Activated T-cell treated with anti-CD3 and anti-CD28 coated beads for 48 hours (primary cell): Measurements from ENCODE around the gene MACROD1.

ENCODE experiments used
- DNase-seq: peaks from one replicate; pipeline ENCODE4 v3.0.0-alpha.2; 2020; ENCODE audit warnings: low read depth

MACROD1 gene

DNA sequence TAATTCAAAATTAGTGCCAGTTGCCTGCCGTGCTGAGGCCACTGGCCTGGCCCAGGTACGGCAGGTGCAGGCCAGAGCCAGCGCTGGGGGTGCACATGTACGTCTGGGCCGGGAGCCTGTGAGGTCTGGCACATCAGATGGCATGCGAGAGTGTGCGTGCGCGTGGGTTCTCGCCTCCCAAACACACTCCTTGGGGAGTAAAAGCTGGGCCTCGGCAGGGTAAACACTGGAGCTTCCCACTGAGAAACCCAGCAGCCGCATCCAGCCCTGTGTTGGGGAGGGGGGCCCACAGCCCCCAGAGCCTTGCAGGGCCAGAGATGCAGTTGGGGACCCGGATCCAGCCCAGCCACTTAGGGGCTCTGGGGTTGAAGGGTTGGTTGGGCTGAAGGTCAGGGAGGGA, 92.4 kb downstream of the MACROD1 start:
- no peak for DNase-seq

DNA sequence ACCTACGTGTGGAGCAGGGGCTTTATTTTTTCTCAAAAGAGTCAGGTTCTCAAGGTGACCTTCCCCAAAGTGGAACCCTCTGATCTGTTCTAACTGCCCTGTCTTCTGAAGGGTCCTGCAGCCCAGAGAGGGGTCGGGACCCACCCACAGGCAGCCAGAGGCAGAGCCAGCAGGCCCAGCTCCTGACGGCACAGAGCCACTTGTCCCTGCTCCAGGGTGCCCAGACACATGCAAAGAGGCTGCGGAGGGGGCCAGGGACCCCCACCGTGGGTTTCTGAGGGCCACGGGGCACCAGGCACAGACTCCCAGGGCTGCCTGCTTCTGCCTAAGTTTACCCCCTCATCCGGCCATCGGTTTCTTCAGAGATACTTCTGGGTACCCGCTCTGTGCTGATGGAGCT, 93.0 kb downstream of the MACROD1 start:
- DNase-seq = no peak

DNA sequence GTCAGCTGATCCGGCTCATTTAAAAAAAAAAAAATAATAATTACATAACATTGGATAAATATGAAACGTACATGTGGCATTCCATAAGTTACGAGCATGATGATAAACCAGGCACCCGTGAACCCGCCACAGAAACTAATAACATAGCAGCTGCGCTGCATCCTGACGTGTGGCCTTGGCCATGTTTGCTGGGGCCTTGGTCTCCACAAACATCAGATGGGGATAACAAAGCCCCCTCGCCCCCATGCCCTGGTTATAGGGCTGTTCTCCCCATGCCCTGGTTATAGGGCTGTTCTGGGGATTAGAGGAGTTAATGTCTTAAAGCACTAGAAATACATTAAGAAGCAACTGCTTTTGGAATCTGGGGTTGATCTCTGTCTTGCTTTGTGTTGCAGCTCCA, 93.5 kb downstream of the MACROD1 start:
- no peak for DNase-seq

DNA sequence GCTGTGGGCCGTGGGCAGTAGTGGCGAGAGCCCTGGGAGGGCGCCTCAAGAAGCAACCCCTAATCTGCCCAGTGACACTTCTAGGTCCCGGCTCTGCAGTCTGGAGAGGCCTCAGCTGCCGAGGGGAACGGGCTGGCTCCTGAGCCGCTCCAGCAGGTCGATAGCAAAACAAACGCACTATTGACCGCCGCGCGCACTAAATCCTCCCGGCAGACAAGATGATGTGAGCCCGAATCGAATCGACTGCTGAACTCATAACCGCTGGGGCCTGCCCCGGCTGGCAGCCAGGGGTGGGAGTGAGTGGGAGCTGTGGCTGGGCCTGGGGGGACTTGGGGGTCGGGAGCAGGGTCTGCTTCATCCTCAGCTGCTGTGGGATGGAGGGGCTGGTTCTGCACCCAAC, 94.1 kb downstream of the MACROD1 start:
- DNase-seq = no peak

DNA sequence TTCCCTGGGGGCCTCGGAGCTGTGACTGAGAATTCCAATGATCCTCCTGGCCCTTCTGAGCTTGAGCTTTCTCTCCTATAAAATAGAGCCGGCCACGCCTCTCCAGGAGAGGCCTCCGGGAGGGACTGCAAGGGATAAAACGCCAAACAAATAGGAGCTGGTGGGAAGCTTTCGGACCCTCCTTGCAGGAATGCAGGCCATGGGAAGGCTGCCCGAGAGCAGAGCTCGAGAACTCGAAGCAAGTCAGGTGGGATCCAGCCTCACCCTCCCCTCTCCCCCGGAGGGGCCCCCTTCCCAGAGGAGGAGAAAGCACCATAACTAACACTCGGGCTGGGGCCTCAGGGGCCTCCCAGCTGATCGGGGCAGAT, 95.6 kb downstream of the MACROD1 start:
- no peak for DNase-seq

DNA sequence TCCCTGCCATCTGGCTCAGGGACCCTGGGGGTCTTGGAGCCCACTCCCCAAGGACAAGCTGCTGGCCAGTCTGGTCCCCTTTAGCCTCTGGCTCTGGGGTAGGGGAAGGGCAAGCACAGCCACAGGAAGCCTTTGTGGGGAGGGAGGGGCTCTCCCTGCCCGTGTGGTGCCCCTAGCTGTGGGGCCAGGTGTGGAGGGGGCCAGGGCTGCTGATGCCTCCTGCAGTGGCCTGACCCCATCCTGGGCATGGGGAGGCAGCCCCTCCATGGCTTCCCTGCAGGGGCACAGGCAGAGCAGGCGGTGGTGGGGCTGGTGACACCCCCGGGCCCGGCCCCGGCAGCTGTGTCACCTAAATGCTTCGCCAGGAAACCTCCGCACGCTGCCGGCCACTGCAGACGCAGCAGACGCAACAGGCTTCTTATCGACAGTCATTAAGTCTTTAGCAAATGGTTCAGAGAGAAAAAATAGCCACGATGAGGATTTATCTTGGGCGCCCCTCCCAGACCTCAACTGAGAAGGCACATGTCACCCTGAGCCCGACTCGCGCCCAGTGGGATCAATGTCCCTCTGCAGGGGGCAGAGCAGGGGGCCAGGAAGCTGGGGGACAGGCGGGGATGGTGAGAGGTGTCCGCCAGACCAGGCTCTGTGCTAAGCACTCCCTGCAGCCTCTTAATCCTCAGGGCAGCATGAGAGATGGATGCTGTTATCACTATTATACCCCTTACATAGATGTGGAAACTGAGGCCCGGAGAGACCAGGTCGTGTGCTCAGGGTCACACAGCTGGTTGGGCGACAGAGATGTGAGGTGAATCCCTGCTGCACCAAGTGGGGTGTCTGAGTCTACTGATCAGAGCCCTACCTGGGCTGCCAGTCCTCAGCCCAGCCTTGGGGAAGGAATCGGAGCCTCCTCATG, 96.3 kb downstream of the MACROD1 start:
- no peak for DNase-seq

DNA sequence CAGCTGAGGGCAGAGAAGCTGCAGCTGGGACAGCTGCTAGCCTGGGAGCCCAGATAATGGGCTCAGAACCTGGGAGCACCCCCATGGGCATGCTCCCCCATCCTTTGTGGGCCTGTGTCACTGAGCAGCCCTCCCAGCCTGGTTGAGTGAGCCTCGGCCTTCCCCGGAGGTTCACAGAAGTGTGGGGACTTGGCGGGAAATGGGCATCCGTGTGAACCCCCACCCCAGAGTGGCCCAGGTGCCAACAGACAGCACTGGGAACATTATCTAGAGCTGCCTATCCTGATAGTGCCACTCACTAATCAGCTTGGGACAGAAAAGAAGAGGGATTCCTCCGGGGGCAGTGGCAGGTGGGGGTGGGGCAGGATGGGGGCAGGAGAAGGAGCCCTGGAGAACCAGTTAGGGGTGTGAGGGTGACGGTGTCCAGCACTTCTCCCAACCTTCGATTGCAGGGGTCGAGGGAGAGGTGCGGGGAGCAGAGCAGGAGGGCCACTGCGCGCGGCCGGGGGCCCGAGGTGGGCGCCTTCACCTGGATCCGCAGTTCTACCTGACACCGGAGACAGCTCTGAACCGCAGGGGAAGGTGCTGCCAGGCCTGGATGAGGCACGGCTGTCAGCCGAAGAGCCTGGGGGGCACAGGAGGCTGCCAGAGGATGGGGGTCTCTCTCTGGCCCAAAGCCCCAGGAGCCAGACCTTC, 97.1 kb downstream of the MACROD1 start:
- no peak for DNase-seq

DNA sequence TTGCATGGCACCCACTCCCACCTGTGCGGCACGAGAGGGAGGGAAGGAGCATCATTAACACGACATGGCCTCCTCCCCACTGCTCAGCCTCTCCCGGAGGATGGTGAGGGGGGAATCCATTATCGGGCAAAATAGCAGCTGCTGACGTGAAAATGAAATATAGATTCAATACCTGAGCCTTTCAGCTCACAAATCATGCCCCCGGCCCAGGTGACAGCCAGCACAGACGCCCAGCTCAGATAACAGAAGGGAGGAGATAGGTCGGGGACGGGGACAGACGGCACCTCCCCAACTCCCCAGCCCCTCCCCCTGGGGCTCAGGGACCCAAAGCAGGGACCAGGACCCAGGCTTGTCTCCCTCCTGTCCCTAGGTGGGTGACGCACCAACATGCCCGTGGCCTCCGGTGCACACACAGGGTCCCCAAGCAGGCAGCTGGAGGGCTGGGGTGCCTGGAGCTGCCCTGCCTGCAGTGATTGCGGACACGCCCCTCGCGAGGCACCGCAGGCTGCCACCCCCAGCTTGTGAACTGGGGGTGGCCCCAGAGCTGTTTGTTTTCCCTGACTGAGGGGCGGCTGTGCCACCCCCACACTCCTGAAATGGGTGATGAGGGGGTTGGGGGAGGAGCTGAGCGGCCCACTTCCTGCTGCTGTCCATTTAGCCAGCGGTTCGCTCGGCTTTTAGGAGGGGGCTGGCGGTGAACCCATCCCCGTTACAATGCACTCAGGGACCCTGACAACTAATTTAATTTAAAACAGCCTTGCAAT, 98.5 kb downstream of the MACROD1 start:
- DNase-seq = no peak

DNA sequence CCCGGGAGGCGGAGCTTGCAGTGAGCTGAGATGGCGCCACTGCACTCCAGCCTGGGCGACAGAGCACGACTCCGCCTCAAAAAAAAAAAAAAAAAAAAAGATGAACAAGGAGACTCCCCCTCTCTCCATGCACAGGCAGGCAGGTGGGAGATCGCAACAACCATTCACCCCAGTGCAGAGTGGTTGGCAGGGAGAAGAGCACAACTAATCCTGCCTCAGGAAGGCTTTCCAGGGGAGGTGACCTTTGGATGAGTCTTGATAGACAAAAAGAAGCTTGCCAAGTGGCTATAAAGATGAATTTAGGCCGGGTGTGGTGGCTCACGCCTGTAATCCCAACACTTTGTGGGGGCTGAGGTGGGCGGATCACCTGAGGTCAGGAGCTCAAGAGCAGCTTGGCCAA, 100.2 kb downstream of the MACROD1 start:
- DNase-seq = no peak

DNA sequence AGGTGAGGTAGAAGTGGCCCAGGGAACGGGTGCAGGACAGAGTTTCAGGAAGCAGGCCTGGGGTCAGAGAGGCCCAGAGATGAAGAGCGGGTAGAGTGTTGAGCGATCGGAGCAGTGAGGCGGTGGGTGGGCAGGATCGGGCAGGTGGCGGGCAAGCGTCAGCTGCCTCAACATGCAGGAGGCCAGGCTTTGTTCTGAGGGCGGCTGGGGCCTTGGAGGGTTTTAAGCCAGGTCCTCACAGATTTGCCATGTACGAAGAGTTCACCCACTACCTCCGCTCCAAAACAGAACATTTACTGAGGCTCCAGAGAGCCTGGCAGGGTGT, 100.8 kb downstream of the MACROD1 start:
- DNase-seq = no peak

DNA sequence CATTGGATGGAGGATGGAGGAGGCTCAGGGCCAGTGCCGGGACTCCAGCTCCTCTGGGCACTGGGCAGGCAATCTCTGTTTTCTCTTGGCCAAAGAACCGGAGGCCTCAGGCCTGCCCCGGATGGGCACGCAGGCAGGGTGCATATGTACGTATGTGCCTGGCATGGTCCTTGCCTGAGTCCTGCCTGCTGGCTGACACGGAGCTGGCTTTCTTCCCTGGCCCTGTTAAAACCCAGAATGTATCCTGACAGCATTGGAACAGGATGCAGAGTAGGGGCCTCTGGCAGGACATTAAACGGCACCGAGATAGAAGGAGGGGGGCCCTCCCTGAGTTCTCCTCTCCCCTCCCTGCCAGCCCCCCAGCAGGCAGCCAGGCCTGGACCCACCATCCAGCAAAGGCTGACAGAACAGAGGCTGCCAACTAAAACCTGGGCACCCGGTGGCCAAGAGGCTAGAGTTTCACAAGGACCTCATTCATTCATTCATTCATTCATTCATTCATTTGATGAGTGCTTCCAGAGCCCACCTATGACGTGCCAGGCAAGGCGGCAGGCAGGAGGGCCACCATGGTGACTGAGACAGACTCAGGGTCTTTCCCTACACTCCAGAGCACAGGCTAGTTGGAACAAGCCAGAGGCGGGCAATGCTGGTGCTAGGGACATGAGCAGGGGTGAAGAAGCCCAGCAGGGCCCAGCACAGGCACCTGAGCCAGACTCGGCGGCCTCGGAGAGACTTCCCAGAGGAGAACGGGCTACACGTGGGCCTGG, 101.4 kb downstream of the MACROD1 start:
- DNase-seq = no peak

DNA sequence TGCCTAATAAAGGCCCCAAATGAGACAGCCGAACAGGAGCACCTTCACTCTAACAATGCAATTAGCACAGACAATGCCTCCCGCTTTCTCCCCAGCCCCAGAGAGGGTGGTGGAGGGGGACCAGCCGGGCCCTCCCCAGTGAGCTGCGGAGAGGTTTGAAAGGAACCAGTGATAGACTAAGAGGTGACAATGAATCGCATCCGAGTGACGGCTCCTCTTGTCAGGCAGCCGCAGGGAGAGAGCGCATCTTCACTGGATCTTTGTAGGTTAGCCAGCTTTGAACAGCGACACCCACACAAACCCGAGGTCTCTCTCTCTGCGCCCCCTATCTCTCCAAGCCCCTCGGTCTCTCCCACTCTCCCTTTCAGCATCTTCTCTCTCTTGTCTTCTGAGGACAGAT, 102.1 kb downstream of the MACROD1 start:
- DNase-seq = no peak

DNA sequence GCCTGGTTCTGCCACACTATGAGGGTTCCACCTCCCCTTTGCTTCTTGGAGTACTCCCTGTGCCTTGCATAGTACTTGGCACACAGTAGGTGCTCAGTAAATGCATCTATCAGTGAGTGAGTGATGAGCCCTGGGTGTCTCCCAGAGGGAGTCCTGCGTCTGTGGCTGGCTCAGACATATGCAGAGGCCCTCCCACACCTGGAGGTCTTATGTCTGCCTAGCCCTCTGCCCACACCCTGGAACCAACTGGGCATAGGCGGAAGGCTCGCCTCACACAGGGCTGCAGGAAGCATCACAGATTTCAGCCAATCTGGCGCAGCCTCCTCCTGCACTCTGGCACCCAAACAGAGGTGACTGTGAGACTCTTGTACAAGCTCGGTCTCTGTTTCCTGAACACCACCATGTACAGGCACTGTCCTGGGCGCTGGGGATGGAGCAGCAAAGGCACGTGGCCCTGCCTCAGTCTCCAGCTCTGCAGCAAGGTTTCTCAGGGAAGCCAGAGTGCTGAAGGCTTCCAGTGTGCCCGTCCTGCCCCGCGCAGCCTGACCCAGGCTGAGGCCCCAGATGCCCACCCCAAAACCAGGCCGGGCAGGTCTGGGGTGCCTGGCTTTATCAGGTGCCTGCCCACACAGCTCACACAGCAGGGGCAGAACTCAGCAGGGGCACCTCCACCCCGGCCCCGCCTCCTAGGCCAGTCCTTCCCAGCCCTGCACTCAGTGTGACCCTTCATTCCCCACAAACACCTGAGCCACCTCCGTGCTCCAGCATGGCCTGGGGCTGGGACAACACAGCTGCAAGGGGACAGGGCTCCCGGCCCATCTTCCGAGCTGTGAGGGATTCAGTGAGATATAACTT, 103.5 kb downstream of the MACROD1 start:
- DNase-seq = no peak

DNA sequence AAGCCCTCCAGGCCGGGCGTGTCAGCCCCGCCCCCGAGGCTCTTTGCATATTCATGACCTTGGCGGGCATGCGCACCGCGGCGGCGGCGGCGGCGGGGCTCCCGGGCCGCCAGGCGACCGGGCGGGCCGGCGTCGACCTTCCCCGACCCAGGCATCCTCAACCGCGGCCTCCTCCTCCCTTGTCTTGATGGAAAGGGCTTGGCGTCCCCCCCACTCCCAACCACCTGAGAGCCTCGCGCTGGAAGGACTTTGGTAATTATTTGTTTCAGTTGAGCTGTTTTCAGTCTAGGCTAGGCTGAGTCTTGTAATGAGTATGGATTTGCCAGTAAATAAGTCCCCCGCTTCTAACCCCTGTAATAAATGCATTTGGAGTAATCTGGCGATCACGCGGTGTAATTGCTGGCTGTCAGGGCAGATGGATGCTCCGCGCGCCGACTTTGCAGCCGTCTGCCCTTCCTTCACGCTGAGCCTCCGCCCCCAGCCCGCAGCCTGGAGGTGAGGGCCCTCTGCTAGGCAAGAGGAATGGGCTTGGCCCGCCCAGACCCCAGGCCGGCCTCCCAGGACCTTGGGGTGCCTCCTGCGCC, 105.0 kb downstream of the MACROD1 start:
- peak; percentile 56 for DNase-seq

DNA sequence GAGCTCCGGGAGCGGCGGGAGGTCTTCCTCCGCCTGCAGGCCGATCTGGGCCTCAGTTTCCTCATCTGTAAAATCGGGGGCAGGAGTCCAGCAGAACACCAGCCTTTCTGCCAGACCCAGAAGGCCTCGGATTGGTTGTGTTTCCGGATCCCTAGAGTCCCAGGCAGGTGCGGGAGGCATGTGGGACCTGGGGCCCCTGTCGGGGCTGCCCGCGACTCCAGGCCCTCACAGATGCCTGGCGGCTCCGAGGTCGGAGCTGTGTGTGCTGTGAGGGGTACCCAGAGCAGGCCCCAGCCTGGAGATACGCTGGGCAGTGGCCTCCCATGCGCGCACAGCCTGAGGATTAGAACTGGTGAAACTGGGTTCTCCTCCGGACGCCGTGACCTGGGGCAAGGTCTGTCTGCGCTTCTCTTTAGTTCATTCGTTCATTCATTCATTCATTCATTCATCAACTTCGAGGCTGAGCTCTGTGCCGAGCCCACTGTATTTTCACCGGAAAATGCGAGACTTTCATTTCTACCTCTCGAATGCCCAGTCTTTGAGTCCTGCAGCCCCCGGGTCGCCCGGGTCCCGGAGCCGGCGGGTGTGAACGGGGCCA, 105.6 kb downstream of the MACROD1 start:
- no peak for DNase-seq

DNA sequence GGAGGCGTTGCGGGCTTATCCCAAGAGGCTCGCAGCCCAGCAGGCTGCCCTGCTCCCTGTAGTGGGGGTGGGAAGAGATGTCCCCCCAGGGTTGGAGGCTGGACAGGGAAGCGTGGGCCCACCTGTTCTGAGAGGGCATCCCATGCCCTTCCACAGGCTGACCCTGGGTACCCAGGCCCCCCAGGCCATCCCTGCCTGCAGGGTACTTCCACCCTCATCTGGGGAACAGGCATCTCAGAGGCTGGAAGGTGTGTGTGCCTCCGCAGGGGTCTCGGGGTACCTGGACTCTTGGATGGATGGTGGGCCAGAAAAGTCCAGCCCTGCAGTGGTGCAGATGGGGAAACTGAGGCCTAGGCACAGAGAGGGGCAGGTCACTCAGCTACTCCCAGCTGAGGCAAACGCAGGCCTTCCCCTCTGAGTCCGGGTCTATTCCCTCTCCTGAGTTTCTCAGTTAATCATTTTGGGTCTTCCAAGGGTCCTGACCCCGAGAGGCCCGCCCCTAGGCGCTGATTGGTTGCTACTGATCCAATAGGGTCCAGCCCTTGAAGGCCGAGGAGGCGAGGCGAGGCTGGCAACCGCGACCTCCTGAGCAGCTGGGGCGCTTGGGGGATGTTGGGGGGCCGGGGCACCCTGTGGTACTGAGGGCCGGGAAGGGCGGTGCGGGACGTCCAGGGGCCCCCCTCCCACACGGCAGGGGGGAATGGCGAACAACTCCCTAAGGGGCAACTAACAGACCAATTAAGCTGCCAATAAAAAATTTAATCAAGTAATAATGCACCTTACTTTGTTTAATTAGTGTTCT, 106.4 kb downstream of the MACROD1 start:
- no peak for DNase-seq

DNA sequence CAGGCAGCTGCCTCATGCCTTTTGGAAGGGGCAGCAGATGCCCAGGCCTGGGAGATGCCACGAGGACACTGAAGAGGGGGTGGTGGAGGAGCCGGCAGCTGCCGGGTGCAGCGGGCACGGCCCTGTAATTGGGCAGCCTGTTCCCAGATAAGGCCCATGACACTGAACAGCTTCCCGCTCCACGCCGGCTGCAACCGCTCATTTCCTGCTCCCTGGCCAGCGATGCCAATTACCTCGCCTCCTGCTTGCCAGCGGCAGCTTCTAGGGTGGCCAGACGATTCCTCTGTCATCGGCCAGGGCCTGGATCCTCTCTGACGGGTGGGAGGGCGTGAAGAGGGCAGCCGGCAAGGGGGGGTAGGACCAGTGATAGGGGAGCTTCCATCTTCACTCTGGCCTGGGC, 107.4 kb downstream of the MACROD1 start:
- DNase-seq = no peak

DNA sequence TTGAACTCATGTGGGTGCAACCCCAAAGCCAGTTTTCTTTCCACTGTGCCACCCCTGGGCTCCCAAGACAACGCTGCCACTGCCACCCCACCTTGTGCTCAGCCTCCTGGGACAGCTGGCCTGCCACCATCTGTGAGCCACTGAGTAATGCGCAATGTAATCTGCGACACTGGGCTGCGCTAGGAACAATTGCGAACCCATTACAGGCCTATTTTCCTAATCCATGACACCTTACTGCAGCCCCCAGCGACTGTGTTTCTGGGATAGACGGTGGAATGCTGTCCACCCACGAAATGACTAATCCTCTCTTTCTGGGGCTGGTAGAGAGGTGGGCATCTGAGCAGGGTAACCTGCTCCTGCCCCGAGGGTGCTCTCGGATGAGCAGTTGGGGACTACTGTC, 108.0 kb downstream of the MACROD1 start:
- no peak for DNase-seq

DNA sequence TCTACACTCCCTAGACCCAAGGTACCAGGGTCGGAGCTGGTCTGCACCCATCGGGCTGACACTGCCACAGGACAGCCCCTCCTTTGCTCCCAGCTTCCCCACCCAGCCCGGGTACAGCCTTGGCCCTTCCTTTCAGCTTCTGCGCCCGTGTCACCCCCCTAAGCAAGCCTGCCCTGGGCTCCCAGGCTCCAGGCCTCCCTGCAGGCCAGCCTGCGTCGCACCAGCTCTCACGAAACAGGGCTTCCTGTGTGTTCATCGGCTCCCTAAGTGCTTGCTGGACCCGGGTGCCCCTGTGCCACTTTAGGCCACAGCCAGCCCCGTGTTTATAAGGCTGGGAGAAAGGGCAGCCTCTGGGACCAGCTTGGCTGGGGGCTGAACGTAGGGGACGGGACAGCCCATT, 109.1 kb downstream of the MACROD1 start:
- no peak for DNase-seq
